Activated T-cell treated with anti-CD3 and anti-CD28 coated beads for 24 hours (primary cell): ENCODE results near the gene PAFAH1B2.
"Not testable (repeated sequence)": the region's sequence is repeated elsewhere in the genome, so short reads cannot be mapped to it uniquely, and the experiment has no call there.

Experiments used
- DNase-seq: peaks from one replicate; pipeline ENCODE4 v3.0.0-alpha.2; 2020; ENCODE audit warnings: low read depth

The PAFAH1B2 gene

GRCh38 chr11:117202386-117203068, 58.4 kb downstream of the PAFAH1B2 start:
- no peak for DNase-seq

- DNase-seq: no peak
These were observed 59.0 kb downstream of the PAFAH1B2 start for GRCh38 chr11:117203069-117203407.

- DNase-seq: no peak
These were observed 60.4 kb downstream of the PAFAH1B2 start for GRCh38 chr11:117204283-117205080.

- DNase-seq: no peak
These were observed 61.2 kb downstream of the PAFAH1B2 start for GRCh38 chr11:117205211-117205818.

GRCh38 chr11:117206111-117206510, 62.0 kb downstream of the PAFAH1B2 start:
- DNase-seq: not testable (repeated sequence)

DNA sequence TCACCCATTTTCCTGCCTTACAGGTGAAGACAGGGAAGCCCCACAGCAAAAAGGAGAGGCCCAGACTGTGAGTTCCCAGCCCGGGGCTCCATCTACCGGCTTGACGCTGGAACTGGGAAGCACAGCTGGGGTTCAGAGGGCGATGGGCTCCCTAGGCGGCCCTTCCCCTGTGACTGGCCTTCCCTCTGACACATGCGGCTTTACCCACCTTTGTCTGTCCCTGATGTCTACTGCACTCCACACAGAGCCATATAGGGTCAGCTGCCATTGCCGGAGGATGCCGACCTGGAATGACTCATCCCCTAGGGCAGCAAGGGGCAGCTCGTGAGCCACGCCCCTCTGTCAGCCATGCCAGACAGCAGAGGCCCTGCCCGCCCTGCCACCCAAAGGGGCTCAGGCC, 62.8 kb downstream of the PAFAH1B2 start:
- DNase-seq: not testable (repeated sequence)

- not testable (repeated sequence) for DNase-seq
These were observed 63.4 kb downstream of the PAFAH1B2 start for GRCh38 chr11:117207481-117207880.

GRCh38 chr11:117208710-117209109, 64.6 kb downstream of the PAFAH1B2 start:
- not testable (repeated sequence) for DNase-seq

- DNase-seq: not testable (repeated sequence)
These were observed 65.5 kb downstream of the PAFAH1B2 start for GRCh38 chr11:117209351-117210125.

- DNase-seq: no peak
These were observed 66.5 kb downstream of the PAFAH1B2 start for GRCh38 chr11:117210620-117211019.

DNA sequence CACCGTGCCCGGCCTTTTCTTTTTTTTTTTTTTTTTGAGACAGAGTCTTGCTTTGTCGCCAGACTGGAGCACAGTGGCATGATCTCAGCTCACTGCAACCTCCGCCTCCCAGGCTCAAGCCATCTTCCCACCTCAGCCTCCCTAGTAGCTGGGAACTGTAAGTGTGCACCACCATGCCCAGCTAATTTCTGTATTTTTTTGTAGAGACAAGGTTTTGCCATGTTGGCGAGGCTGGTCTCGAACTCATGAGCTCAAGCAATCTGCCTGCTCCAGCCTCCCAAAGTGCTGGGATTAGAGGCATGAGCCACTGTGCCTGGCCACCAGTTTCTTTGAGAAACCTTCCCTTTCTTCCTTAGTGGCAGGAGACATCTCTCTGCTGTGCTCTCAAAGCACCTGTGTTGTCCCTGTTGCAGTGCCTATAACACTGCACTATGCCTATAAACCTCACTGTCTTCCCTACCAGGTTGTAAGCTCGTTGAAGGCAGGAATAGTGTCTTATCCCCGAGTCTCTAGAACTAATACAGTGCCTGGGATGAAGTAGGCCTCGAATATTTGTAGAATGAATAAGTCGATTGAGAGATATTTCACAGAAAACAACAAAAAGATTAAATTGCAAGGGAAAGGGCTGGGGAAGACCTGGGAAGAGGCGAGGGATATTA, 68.7 kb downstream of the PAFAH1B2 start:
- DNase-seq: no peak

- no peak for DNase-seq
These were observed 70.5 kb downstream of the PAFAH1B2 start for GRCh38 chr11:117214404-117215110.

GRCh38 chr11:117217141-117218084, 73.3 kb downstream of the PAFAH1B2 start:
- no peak for DNase-seq

GRCh38 chr11:117218133-117218915, 74.2 kb downstream of the PAFAH1B2 start:
- DNase-seq: no peak

DNA sequence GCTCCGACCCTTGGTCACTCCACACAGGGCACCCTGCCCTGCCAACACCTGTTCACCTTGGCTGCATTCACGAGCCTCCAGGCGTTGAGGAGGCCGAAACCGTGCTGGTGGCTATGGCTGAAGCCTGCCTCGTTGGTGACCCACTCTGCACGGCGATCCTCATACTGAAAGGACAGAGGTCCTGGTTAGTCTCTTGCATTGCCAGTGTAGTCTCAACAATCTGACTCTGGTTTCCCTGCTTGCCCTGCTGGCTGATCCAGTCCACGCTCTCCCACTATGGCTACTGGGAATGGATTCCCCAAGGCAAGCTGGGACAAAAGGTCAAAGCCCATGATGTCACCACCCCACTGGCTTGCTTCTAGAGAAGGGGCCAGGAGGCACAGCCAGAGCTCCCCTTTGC, 74.9 kb downstream of the PAFAH1B2 start:
- DNase-seq: no peak

- no peak for DNase-seq
These were observed 75.4 kb downstream of the PAFAH1B2 start for GRCh38 chr11:117219455-117219854.

DNA sequence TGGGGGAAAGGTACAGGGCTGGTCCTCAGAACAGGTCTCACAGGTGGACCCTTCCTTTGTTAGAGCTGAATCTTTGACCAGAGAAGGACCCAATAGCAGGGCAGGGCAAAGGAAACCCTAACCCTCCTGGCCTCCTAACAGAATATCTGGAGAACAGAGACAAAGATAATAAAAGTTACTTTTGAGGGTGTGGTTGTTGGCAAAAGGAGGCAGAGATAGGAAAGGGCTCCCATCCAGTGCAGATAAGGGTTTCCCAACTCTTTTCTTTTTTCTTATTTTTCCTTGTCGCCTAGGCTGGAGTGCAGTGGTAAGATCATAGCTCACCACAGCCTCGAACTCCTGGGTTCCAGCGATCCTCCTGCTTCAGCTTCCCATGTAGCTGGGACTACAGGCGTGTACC, 75.9 kb downstream of the PAFAH1B2 start:
- DNase-seq: no peak

- no peak for DNase-seq
These were observed 76.5 kb downstream of the PAFAH1B2 start for GRCh38 chr11:117220568-117220967.
